Neural cell (in vitro differentiated cells): ENCODE results near the gene LPIN3. TPM values are rescaled to one million over a fixed set of nuclear protein-coding genes. Genes with fewer than 3 reads are reported as not detected.

Experiments used
- H2AFZ ChIP-seq: fragments of 200-600, 300-800 bp; sonication (generic), shearing (Covaris generic); 2 replicates; pipeline ENCODE4 v1.6.0; 2014; ENCODE audit warnings: low read depth, mild to moderate bottlenecking, antibody characterized with exemption, low read length, moderate library complexity
- H3F3A ChIP-seq: fragments of 200-600 bp; shearing (Covaris generic); 2 replicates; pipeline ENCODE4 v1.6.1; 2016; ENCODE audit warnings: mild to moderate bottlenecking, moderate library complexity, mixed read lengths, antibody characterized with exemption, low read length; ENCODE audit not compliant: insufficient read depth, poor library complexity, severe bottlenecking
- H3K27ac ChIP-seq: fragments of 200-600, 300-800 bp; sonication (generic), shearing (Covaris generic); 2 replicates; pipeline ENCODE4 v1.5.1; 2014; ENCODE audit warnings: mild to moderate bottlenecking, low read length, moderate library complexity
- H3K27me3 ChIP-seq: fragments of 300-800, 200-600 bp; sonication (generic), shearing (Covaris generic); 2 replicates; pipeline ENCODE4 v1.6.0; 2014; ENCODE audit warnings: mild to moderate bottlenecking, low read depth, low read length, moderate library complexity; ENCODE audit not compliant: insufficient read depth
- H3K36me3 ChIP-seq: fragments of 300-800, 200-600 bp; sonication (generic), shearing (Covaris generic); 2 replicates; pipeline ENCODE4 v1.5.1; 2014; ENCODE audit warnings: mild to moderate bottlenecking, antibody characterized with exemption, low read length, moderate library complexity; ENCODE audit not compliant: insufficient read depth
- H3K4me2 ChIP-seq: fragments of 300-800, 200-600 bp; sonication (generic), shearing (Covaris generic); 2 replicates; pipeline ENCODE4 v1.6.0; 2014; ENCODE audit warnings: mild to moderate bottlenecking, low read length
- H3K4me3 ChIP-seq: fragments of 300-800, 200-600 bp; sonication (generic), shearing (Covaris generic); 2 replicates; pipeline ENCODE4 v1.5.1; 2014; ENCODE audit warnings: mild to moderate bottlenecking, low read length, moderate library complexity
- H3K79me2 ChIP-seq: fragments of 200-600 bp; shearing (Covaris generic); replicated peaks from 2 replicates; pipeline ENCODE4 v1.6.0; 2014; ENCODE audit warnings: mild to moderate bottlenecking, low read length, moderate library complexity; ENCODE audit not compliant: insufficient read depth
- H3K9ac ChIP-seq: fragments of 300-800, 200-600 bp; sonication (generic), shearing (Covaris generic); 2 replicates; pipeline ENCODE4 v1.6.1; 2016; ENCODE audit warnings: mild to moderate bottlenecking, low read length, mixed read lengths
- H3K9me2 ChIP-seq: fragments of 200-600 bp; shearing (Covaris generic); 2 replicates; pipeline ENCODE4 v1.6.1; 2016; ENCODE audit warnings: mild to moderate bottlenecking, low read length, mixed read lengths; ENCODE audit not compliant: insufficient read depth
- H3K9me3 ChIP-seq: fragments of 200-600, 300-800 bp; sonication (generic), shearing (Covaris generic); 2 replicates; pipeline ENCODE4 v1.6.1; 2016; ENCODE audit warnings: mild to moderate bottlenecking, mixed run types, low read length, moderate library complexity, mixed read lengths
- H4K20me1 ChIP-seq: fragments of 200-600 bp; shearing (Covaris generic); 2 replicates; pipeline ENCODE4 v1.6.1; 2016; ENCODE audit warnings: mild to moderate bottlenecking, mixed run types; ENCODE audit not compliant: insufficient read depth
- EP300 ChIP-seq: fragments of 450-650 bp; conservative IDR thresholded peaks from 2 replicates; pipeline ENCODE4 v1.6.1; 2014; ENCODE audit warnings: antibody characterized with exemption, mild to moderate bottlenecking, moderate library complexity; ENCODE audit not compliant: poor library complexity, severe bottlenecking
- EZH2 ChIP-seq: fragments of 200-600, 300-800 bp; shearing (Covaris generic), sonication (generic); IDR thresholded peaks from 2 replicates; pipeline ENCODE4 v1.6.1; 2014; ENCODE audit warnings: antibody characterized with exemption, low read length, borderline replicate concordance, mild to moderate bottlenecking; ENCODE audit not compliant: insufficient read depth, poor library complexity, severe bottlenecking
- MXI1 ChIP-seq: fragments of 450-650 bp; conservative IDR thresholded peaks from 2 replicates; pipeline ENCODE4 v1.6.1; 2014; ENCODE audit warnings: antibody characterized with exemption, mild to moderate bottlenecking; ENCODE audit not compliant: poor library complexity, severe bottlenecking
- POLR2AphosphoS5 ChIP-seq: IDR thresholded peaks from 2 replicates; pipeline ENCODE4 v1.6.1; 2012
- RAD21 ChIP-seq: fragments of 450-650 bp; conservative IDR thresholded peaks from 2 replicates; pipeline ENCODE4 v1.6.1; 2014; ENCODE audit warnings: antibody characterized with exemption, mild to moderate bottlenecking, moderate library complexity
- SMC3 ChIP-seq: fragments of 450-650 bp; conservative IDR thresholded peaks from 2 replicates; pipeline ENCODE4 v1.6.1; 2014; ENCODE audit warnings: antibody characterized with exemption, mild to moderate bottlenecking, moderate library complexity; ENCODE audit not compliant: poor library complexity
- TAF1 ChIP-seq: IDR thresholded peaks from 2 replicates; pipeline ENCODE4 v1.6.1; 2012; ENCODE audit warnings: low read depth
- polyA plus RNA-seq: library from polyadenylated mRNA; depleted of rRNA; stranded (reverse); fragments of >200 nt; gene quantifications from 2 replicates; pipeline ENCODE4 v1.2.3, GENCODE V29; 2014
- TF ChIP-seq, protein P1 (sequence below): fragments of 450-650 bp; IDR thresholded peaks from 2 replicates; pipeline ENCODE4 v1.5.1; 2014; ENCODE audit warnings: antibody characterized with exemption, mild to moderate bottlenecking, moderate library complexity; ENCODE audit not compliant: poor library complexity, severe bottlenecking
- TF ChIP-seq, protein P2 (sequence below): IDR thresholded peaks from 2 replicates; pipeline ENCODE4 v1.6.1; 2012; ENCODE audit warnings: borderline replicate concordance

The LPIN3 gene
- polyA plus RNA-seq, 1 donor from 2014 or later: not detected

DNA sequence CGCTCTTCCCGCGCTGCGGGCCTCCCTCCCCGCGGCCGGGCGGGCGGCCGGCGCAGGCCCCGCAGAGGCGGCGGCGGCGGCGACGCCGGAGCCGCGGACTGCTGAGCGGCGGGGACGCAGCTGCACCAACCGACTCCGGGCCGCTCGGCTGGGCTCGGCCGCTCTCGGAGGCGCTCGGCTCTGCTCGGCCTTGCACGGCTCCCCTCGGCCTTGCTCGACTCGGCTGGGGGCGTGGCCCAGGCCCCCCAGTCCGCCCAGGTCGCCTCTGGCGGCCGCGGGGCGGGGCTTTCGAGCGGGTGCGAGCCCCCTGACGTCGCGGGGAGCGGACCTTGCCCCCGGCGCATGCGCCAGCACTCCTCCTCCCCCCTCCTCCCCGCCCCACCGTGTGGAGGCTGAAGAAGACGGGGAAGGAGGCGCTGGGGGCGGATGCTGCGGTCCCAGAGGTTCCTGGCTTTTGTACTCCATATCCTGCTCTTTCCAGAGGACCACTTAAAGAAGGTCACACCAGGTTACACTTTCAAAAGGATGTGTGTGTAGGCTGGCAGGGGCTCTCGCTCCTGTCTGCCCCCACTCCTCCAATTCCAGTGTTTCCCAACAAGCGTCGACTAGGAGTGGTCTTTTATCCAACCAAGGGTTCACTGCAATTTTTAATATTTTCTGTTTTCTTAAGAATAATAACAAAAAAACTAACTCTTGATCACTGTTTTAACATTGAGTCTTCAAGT lies 22.9 kb upstream of the LPIN3 start, which contains the start of gene ZHX3:
TSS of gene ZHX3 (minus strand) at position 186 of the 725 bp plus-strand sequence. CDS start 112,815 bp downstream, outside the sequence.
- Histone ChIP-seq H3K27ac (peak within 1 kb of the TSS; percentile 80), H3K9ac (peak within 1 kb of the TSS; percentile 79), H3K36me3 (no peaks in the 10 kb centered on the region), H3K79me2 (peaks cover 15% of the 10 kb centered on the region), H3K9me2 (no peaks in the 10 kb centered on the region), H3K9me3 (no peaks in the 10 kb centered on the region), H4K20me1 (no peaks in the 10 kb centered on the region), H2AFZ (peak within 1 kb of the TSS; percentile 94), H3F3A (no peaks in the 10 kb centered on the region), H3K27me3 (no peaks in the 10 kb centered on the region), H3K4me2 (peak within 1 kb of the TSS; percentile 69), H3K4me3 (peak within 1 kb of the TSS; percentile 91)
- TF ChIP-seq, protein P1, sequence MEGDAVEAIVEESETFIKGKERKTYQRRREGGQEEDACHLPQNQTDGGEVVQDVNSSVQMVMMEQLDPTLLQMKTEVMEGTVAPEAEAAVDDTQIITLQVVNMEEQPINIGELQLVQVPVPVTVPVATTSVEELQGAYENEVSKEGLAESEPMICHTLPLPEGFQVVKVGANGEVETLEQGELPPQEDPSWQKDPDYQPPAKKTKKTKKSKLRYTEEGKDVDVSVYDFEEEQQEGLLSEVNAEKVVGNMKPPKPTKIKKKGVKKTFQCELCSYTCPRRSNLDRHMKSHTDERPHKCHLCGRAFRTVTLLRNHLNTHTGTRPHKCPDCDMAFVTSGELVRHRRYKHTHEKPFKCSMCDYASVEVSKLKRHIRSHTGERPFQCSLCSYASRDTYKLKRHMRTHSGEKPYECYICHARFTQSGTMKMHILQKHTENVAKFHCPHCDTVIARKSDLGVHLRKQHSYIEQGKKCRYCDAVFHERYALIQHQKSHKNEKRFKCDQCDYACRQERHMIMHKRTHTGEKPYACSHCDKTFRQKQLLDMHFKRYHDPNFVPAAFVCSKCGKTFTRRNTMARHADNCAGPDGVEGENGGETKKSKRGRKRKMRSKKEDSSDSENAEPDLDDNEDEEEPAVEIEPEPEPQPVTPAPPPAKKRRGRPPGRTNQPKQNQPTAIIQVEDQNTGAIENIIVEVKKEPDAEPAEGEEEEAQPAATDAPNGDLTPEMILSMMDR: peak; percentile 14
- TF ChIP-seq POLR2AphosphoS5 (peak; percentile 84), TAF1 (no peak), RAD21 (peak; percentile 34), MXI1 (no peak), EZH2 (no peak), EP300 (peak; percentile 22), SMC3 (peak; percentile 25)
- TF ChIP-seq, protein P2, sequence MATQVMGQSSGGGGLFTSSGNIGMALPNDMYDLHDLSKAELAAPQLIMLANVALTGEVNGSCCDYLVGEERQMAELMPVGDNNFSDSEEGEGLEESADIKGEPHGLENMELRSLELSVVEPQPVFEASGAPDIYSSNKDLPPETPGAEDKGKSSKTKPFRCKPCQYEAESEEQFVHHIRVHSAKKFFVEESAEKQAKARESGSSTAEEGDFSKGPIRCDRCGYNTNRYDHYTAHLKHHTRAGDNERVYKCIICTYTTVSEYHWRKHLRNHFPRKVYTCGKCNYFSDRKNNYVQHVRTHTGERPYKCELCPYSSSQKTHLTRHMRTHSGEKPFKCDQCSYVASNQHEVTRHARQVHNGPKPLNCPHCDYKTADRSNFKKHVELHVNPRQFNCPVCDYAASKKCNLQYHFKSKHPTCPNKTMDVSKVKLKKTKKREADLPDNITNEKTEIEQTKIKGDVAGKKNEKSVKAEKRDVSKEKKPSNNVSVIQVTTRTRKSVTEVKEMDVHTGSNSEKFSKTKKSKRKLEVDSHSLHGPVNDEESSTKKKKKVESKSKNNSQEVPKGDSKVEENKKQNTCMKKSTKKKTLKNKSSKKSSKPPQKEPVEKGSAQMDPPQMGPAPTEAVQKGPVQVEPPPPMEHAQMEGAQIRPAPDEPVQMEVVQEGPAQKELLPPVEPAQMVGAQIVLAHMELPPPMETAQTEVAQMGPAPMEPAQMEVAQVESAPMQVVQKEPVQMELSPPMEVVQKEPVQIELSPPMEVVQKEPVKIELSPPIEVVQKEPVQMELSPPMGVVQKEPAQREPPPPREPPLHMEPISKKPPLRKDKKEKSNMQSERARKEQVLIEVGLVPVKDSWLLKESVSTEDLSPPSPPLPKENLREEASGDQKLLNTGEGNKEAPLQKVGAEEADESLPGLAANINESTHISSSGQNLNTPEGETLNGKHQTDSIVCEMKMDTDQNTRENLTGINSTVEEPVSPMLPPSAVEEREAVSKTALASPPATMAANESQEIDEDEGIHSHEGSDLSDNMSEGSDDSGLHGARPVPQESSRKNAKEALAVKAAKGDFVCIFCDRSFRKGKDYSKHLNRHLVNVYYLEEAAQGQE: peak; percentile 70

DNA sequence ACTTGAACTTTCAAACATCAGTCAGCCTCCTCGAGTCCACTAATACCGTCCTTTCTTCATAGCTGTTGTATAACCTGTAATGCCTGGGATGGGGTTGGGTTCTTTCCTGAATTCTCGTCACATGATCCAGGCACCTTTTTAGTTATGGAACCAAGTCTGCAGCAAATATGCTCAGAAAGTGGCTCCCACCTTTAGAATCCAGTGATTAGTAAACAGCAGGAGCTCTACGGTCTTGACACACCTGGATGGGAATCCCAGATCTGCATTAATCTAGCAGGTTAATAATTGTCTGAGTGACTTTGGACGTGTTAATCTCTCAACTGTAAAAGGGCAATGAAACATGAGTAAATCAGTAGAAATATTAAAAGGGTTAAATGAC lies 22.4 kb upstream of the LPIN3 start:
- Histone ChIP-seq H3K27ac (peak overlapping the region; percentile 80), H3K9ac (peak overlapping the region; percentile 75), H3K27me3 (no peaks in the 10 kb centered on the region), H3K4me2 (peak overlapping the region; percentile 69), H3K79me2 (peaks cover 15% of the 10 kb centered on the region), H4K20me1 (no peaks in the 10 kb centered on the region), H2AFZ (peak overlapping the region; percentile 94), H3K9me2 (no peaks in the 10 kb centered on the region), H3F3A (no peaks in the 10 kb centered on the region), H3K9me3 (no peaks in the 10 kb centered on the region), H3K36me3 (no peaks in the 10 kb centered on the region), H3K4me3 (peak overlapping the region; percentile 65)
- TF ChIP-seq, protein P1: no peak
- TF ChIP-seq TAF1: no peak
- TF ChIP-seq EP300: no peak
